SK-N-SH (cell line): ENCODE results near the gene DMKN. TPM values are rescaled to one million over a fixed set of nuclear protein-coding genes. Genes with fewer than 3 reads are reported as not detected.

Experiments
- CTCF ChIA-PET: fragments of 300-600, 350-600 bp; formaldehyde crosslinking; extraction: SDS; loops from one replicate; lab custom pipeline; 2021; lab: Yijun Ruan, JAX
- POLR2A ChIA-PET: fragments of 350-600 bp; sonication (Branson Sonifier 250); formaldehyde crosslinking; extraction: SDS; loops from one replicate; lab custom pipeline; 2020; ENCODE audit warnings: antibody characterized with exemption, inconsistent platforms; lab: Yijun Ruan, JAX
- DNase-seq: peaks from one replicate; pipeline ENCODE4 v3.0.0; 2012
- H2AFZ ChIP-seq: fragments of 200-600 bp; sonication (generic); 2 replicates; pipeline ENCODE4 v1.8.1; 2016; ENCODE audit warnings: antibody characterized with exemption, mild to moderate bottlenecking, low read depth
- H3F3A ChIP-seq: fragments of 200-600 bp; sonication (generic); replicated peaks from 2 replicates; pipeline ENCODE3; 2016; ENCODE audit warnings: antibody characterized with exemption, mild to moderate bottlenecking; ENCODE audit not compliant: insufficient read depth
- H3K27ac ChIP-seq, 2 experiments: fragments of 200-500 bp in 1 of 2; fragments of 200-600 bp in 1 of 2; sonication (Bioruptor generic) in 1 of 2; sonication (generic), shearing (Covaris generic) in 1 of 2; 2 replicates each; pipeline versions ENCODE4 v1.5.1 to v1.6.1; 2014 to 2016; ENCODE audit warnings: low read depth in 2 of 2, inconsistent platforms in 1 of 2, low read length in 1 of 2, mild to moderate bottlenecking in 1 of 2, mixed read lengths in 1 of 2
- H3K27me3 ChIP-seq: fragments of 200-600 bp; sonication (generic), shearing (Covaris generic); 2 replicates; pipeline ENCODE4 v1.6.1; 2016; ENCODE audit warnings: mixed run types; ENCODE audit not compliant: insufficient read depth
- H3K36me3 ChIP-seq, 2 experiments: fragments of 200-500 bp in 1 of 2; fragments of 200-600 bp in 1 of 2; sonication (Bioruptor generic) in 1 of 2; sonication (generic) in 1 of 2; replicated peaks in 1 of 2; 2 replicates each; pipeline versions ENCODE3 to v1.5.1; 2014 to 2016; ENCODE audit warnings: low read length in 1 of 2, mild to moderate bottlenecking in 1 of 2; ENCODE audit not compliant: insufficient read depth in 2 of 2, control insufficient read depth in 1 of 2
- H3K4me1 ChIP-seq, 2 experiments: fragments of 200-500 bp in 1 of 2; fragments of 200-600 bp in 1 of 2; sonication (Bioruptor generic) in 1 of 2; sonication (generic), shearing (Covaris generic) in 1 of 2; 2 replicates each; pipeline versions ENCODE4 v1.5.1 to v1.6.1; 2014 to 2016; ENCODE audit warnings: low read depth in 1 of 2, low read length in 1 of 2, mixed run types in 1 of 2; ENCODE audit not compliant: insufficient read depth in 2 of 2, control insufficient read depth in 1 of 2
- H3K4me2 ChIP-seq: fragments of 200-600 bp; sonication (generic), shearing (Covaris generic); 2 replicates; pipeline ENCODE4 v1.6.1; 2017; ENCODE audit warnings: mixed run types
- H3K4me3 ChIP-seq, 2 experiments: fragments of 200-500 bp in 1 of 2; fragments of 200-600 bp in 1 of 2; sonication (Bioruptor generic) in 1 of 2; sonication (generic), shearing (Covaris generic) in 1 of 2; 2 replicates each; pipeline versions ENCODE4 v1.5.1 to v1.8.1; 2014 to 2016; ENCODE audit warnings: low read depth in 2 of 2, inconsistent platforms in 1 of 2, low read length in 1 of 2, mild to moderate bottlenecking in 1 of 2, mixed read lengths in 1 of 2, moderate library complexity in 1 of 2
- H3K79me2 ChIP-seq: fragments of 200-600 bp; sonication (generic); 2 replicates; pipeline ENCODE4 v1.8.1; 2017; ENCODE audit warnings: mild to moderate bottlenecking; ENCODE audit not compliant: insufficient read depth
- H3K9ac ChIP-seq: fragments of 200-600 bp; sonication (generic); 2 replicates; pipeline ENCODE4 v1.6.1; 2017; ENCODE audit warnings: mixed run types
- H3K9me2 ChIP-seq: fragments of 200-600 bp; sonication (generic); 2 replicates; pipeline ENCODE4 v1.6.1; 2017; ENCODE audit warnings: mixed run types
- H3K9me3 ChIP-seq: fragments of 200-600 bp; sonication (generic); 2 replicates; pipeline ENCODE4 v1.6.1; 2017; ENCODE audit warnings: mixed run types, mild to moderate bottlenecking, moderate library complexity
- H4K20me1 ChIP-seq: fragments of 200-600 bp; sonication (generic); 2 replicates; pipeline ENCODE4 v1.6.1; 2017; ENCODE audit warnings: mild to moderate bottlenecking, mixed run types; ENCODE audit not compliant: insufficient read depth
- CHD2 ChIP-seq: fragments of 150-350 bp; IDR thresholded peaks from 2 replicates; pipeline ENCODE4 v1.6.1; 2018; ENCODE audit warnings: low read length; ENCODE audit not compliant: partially characterized antibody
- ELF1 ChIP-seq: IDR thresholded peaks from 2 replicates; pipeline ENCODE4 v1.4.0; 2012
- EP300 ChIP-seq, 2 experiments: IDR thresholded peaks; 2 replicates each; pipeline versions ENCODE4 v1.4.0 to v1.6.1; 2012; ENCODE audit warnings: borderline replicate concordance in 1 of 2, low read depth in 1 of 2, low read length in 1 of 2
- EZH2phosphoT487 ChIP-seq: fragments of 200-600 bp; sonication (generic); IDR thresholded peaks from 2 replicates; pipeline ENCODE4 v1.6.1; 2017; ENCODE audit warnings: low read depth, mixed run types, mild to moderate bottlenecking, antibody characterized with exemption, moderate library complexity, borderline replicate concordance
- FOXM1 ChIP-seq: IDR thresholded peaks from 2 replicates; pipeline ENCODE4 v1.4.0; 2012; ENCODE audit warnings: low read depth, mild to moderate bottlenecking
- GABPA ChIP-seq: IDR thresholded peaks from 2 replicates; pipeline ENCODE4 v1.4.0; 2012; ENCODE audit warnings: low read depth, mild to moderate bottlenecking
- GATA2 ChIP-seq: sonication (generic); formaldehyde crosslinking; IDR thresholded peaks from 2 replicates; pipeline ENCODE4 v1.5.0; 2020; ENCODE audit warnings: mild to moderate bottlenecking, missing genetic modification reagents
- JUND ChIP-seq: IDR thresholded peaks from 2 replicates; pipeline ENCODE4 v1.4.0; 2012
- NFIC ChIP-seq: IDR thresholded peaks from 2 replicates; pipeline ENCODE4 v1.4.0; 2012; ENCODE audit warnings: borderline replicate concordance
- PBX3 ChIP-seq: IDR thresholded peaks from 2 replicates; pipeline ENCODE4; 2012
- RCOR1 ChIP-seq: fragments of 150-350 bp; IDR thresholded peaks from 2 replicates; pipeline ENCODE4 v1.6.1; 2017; ENCODE audit warnings: antibody characterized with exemption, low read length
- RFX5 ChIP-seq: IDR thresholded peaks from 2 replicates; pipeline ENCODE4 v1.6.1; 2012; ENCODE audit warnings: mild to moderate bottlenecking, improper control_type of control experiment, low read length
- SMC3 ChIP-seq: IDR thresholded peaks from 2 replicates; pipeline ENCODE4 v1.6.1; 2012; ENCODE audit warnings: low read depth, low read length, improper control_type of control experiment
- TAF1 ChIP-seq: IDR thresholded peaks from 2 replicates; pipeline ENCODE4 v1.6.1; 2012; ENCODE audit warnings: low read depth, mild to moderate bottlenecking, low read length, moderate library complexity, borderline replicate concordance
- TCF12 ChIP-seq: IDR thresholded peaks from 2 replicates; pipeline ENCODE4 v1.4.0; 2012
- USF2 ChIP-seq: fragments of 150-350 bp; IDR thresholded peaks from 2 replicates; pipeline ENCODE4 v1.6.1; 2017; ENCODE audit warnings: antibody characterized with exemption, low read length, low read depth, borderline replicate concordance
- WGBS: methylation state at CpG from one replicate; pipeline ENCODE4 v1.1.6; 2017; ENCODE audit warnings: low lambda C conversion rate; 5-methylcytosine and 5-hydroxymethylcytosine counted together
- polyA plus RNA-seq, 3 experiments: library from polyadenylated mRNA; depleted of rRNA; stranded (reverse); fragments of >200 nt; gene quantifications; 2 replicates each; pipeline ENCODE4 v1.2.3, GENCODE V29; 2012

DMKN gene
- polyA plus RNA-seq, 1 of the 3 experiments (the other 2 are of a cell fraction) = not detected

- Histone ChIP-seq H3K36me3 (no peaks in the 10 kb centered on the region), H3K79me2 (no peaks in the 10 kb centered on the region), H3K27ac (no peak overlapping the region), H4K20me1 (no peaks in the 10 kb centered on the region), H3K4me3 (no peak overlapping the region), H3K9me2 (no peaks in the 10 kb centered on the region), H3K4me1 (no peaks in the 10 kb centered on the region), H3K27me3 (peaks cover 97% of the 10 kb centered on the region), H3K4me2 (no peak overlapping the region), H2AFZ (no peak overlapping the region), H3K9ac (no peak overlapping the region), H3F3A (no peaks in the 10 kb centered on the region), H3K9me3 (no peaks in the 10 kb centered on the region)
- ChIA-PET POLR2A (no interaction called here), CTCF (interaction anchor here (1.0 to 1.9 kb wide), 4 partner anchors 9 to 152 kb away, joined by 3 to 12 read pairs (median 8); no protein-coding TSS in a partner anchor)
- WGBS = 26% methylated on average over 12 of the region's 15 CpGs
- DNase-seq = no peak
- no peak for TF ChIP-seq SMC3
- TF ChIP-seq CHD2 = no peak
- TF ChIP-seq USF2 = no peak
- TF ChIP-seq PBX3 = no peak
- TF ChIP-seq GABPA = no peak
- TF ChIP-seq EP300 (IDR thresholded peaks at IDR 0.05; ENCODE audit: borderline replicate concordance in 1 of 2, low read depth in 1 of 2, low read length in 1 of 2) = no peak
- no peak for TF ChIP-seq GATA2
- TF ChIP-seq NFIC = no peak
- no peak for TF ChIP-seq JUND
- TF ChIP-seq EZH2phosphoT487 = no peak
- TF ChIP-seq RCOR1 = no peak
- no peak for TF ChIP-seq FOXM1
- TF ChIP-seq TAF1 = no peak
Measured at GRCh38 chr19:35501684-35502083, 11.8 kb downstream of the DMKN start.

DNA sequence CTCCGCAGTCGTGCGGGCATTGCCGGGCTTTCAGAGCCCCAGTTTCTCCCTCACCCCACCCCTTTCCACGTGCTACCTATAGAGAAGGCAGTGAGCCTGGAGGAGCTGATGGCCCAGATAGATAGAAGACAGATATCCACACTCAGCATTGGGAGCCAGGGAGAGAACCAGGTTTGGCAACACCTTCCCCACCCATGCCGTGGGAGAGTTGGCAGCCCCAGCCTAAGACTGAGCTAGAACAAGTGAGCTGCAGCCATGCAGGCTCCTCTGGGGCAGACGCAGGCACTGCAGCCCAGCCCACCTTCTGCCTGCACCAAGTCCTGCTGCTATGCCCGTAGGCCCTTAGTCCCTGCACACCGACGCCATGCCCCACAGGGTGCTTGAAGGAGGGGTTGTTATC, 12.8 kb downstream of the DMKN start:
- H3K36me3 ChIP-seq = no peaks in the 10 kb centered on the region
- no peaks in the 10 kb centered on the region for H3K79me2 ChIP-seq
- no peak for TF ChIP-seq RCOR1
- TF ChIP-seq GABPA = no peak
- TF ChIP-seq TCF12 = no peak
- no peak for TF ChIP-seq RFX5
- TF ChIP-seq ELF1 = no peak
- no peak overlapping the region for H3K27ac ChIP-seq
- no peak for DNase-seq
- ChIA-PET CTCF (interaction anchor here (1.4 to 1.9 kb wide), 2 partner anchors 10 to 148 kb away, joined by 7 to 12 read pairs; no protein-coding TSS in a partner anchor), POLR2A (no interaction called here)
- H3K27me3 ChIP-seq = peaks cover 92% of the 10 kb centered on the region
- H3K9ac ChIP-seq = no peak overlapping the region
- no peak overlapping the region for H3K4me3 ChIP-seq
- no peak overlapping the region for H2AFZ ChIP-seq
- WGBS = 39% methylated on average over 10 of the region's 10 CpGs
- H3K4me1 ChIP-seq = no peaks in the 10 kb centered on the region
- H3F3A ChIP-seq = no peaks in the 10 kb centered on the region
- no peaks in the 10 kb centered on the region for H3K9me2 ChIP-seq
- H3K4me2 ChIP-seq = no peak overlapping the region
- no peaks in the 10 kb centered on the region for H3K9me3 ChIP-seq
- no peaks in the 10 kb centered on the region for H4K20me1 ChIP-seq
